GM12878 (cell line): ENCODE data around the gene RMDN3. TPM values are rescaled to one million over a fixed set of nuclear protein-coding genes. Genes with fewer than 3 reads are reported as not detected.
A peak's percentile ranks its signal among the peaks of the same experiment; 100 is the strongest.

ENCODE experiments used
- ATAC-seq: fragments of 200-7000 bp; cut with Tn5 transposase; 3 replicates; pipeline ENCODE4 v1.9.1; 2020; ENCODE audit warnings: mild to moderate bottlenecking, moderate library complexity
- BruUV-seq: library from RNA; stranded (reverse); fragments of 400-500 nt; replicated peaks from 2 replicates; lab custom pipeline; 2021; lab: Mats Ljungman, UMichigan
- CTCF ChIA-PET: fragments of 300-600 bp; sonication (Branson Sonifier 250); formaldehyde crosslinking; extraction: SDS; loops from one replicate; lab custom pipeline; 2021; ENCODE audit warnings: inconsistent platforms; lab: Yijun Ruan, JAX
- POLR2A ChIA-PET: fragments of 350-600 bp; formaldehyde crosslinking; extraction: SDS; loops from one replicate; lab custom pipeline; 2021; ENCODE audit warnings: inconsistent platforms; lab: Charles Lee
- RAD21 ChIA-PET: fragments of 300-600 bp; sonication (Branson Sonifier 250); formaldehyde crosslinking; loops from one replicate; lab custom pipeline; 2023; ENCODE audit warnings: antibody characterized with exemption; ENCODE audit not compliant: unreplicated experiment; lab: Charles Lee
- SMC1A ChIA-PET: fragments of 300-600 bp; sonication (Branson Sonifier 250); formaldehyde crosslinking; loops from one replicate; lab custom pipeline; 2023; ENCODE audit not compliant: unreplicated experiment, uncharacterized antibody; lab: Charles Lee
- DNase-seq: peaks from one replicate; pipeline ENCODE4 v3.0.0-alpha.2; 2011; ENCODE audit warnings: low read depth, low spot score
- FAIRE-seq: peaks from 3 replicates; lab custom pipeline; 2011; peaks lifted over from hg19 to GRCh38; lab: Jason Lieb, UNC
- H2AFZ ChIP-seq: 2 replicates; pipeline ENCODE4 v1.6.0; 2011; ENCODE audit warnings: low read depth, low read length, control low read depth; ENCODE audit not compliant: control insufficient read depth
- H3K27ac ChIP-seq: 2 replicates; pipeline ENCODE4 v1.5.1; 2011; ENCODE audit warnings: control low read depth; ENCODE audit not compliant: control insufficient read depth, insufficient read depth
- H3K27me3 ChIP-seq, 2 experiments: replicated peaks in 1 of 2; 2 replicates each; pipeline versions ENCODE4 v1.6.0 to v1.6.1; 2011; ENCODE audit warnings: low read length in 1 of 2; ENCODE audit not compliant: control insufficient read depth in 2 of 2, insufficient read depth in 2 of 2
- H3K36me3 ChIP-seq, 2 experiments: 2 replicates each; pipeline ENCODE4 v1.5.1; 2011; ENCODE audit warnings: low read length in 1 of 2; ENCODE audit not compliant: control insufficient read depth in 2 of 2, insufficient read depth in 2 of 2
- H3K4me1 ChIP-seq: 2 replicates; pipeline ENCODE4 v1.6.1; 2011; ENCODE audit warnings: mild to moderate bottlenecking, low read length, moderate library complexity, mixed read lengths; ENCODE audit not compliant: control insufficient read depth, insufficient read depth
- H3K4me2 ChIP-seq: 2 replicates; pipeline ENCODE4 v1.6.0; 2011; ENCODE audit warnings: control low read depth; ENCODE audit not compliant: control insufficient read depth, insufficient read depth
- H3K4me3 ChIP-seq: fragments of 200-600 bp; sonication (generic); 2 replicates; pipeline ENCODE4 v1.5.1; 2016
- H3K79me2 ChIP-seq: 2 replicates; pipeline ENCODE4 v1.6.0; 2011; ENCODE audit warnings: low read length; ENCODE audit not compliant: control insufficient read depth, insufficient read depth
- H3K9ac ChIP-seq: 2 replicates; pipeline ENCODE4 v1.8.0; 2011; ENCODE audit warnings: low read length, control low read depth, mixed read lengths; ENCODE audit not compliant: control insufficient read depth, insufficient read depth
- H3K9me3 ChIP-seq: replicated peaks from 3 replicates; pipeline ENCODE4 v1.5.1; 2011; ENCODE audit warnings: mild to moderate bottlenecking, low read length; ENCODE audit not compliant: control insufficient read depth, insufficient read depth
- H4K20me1 ChIP-seq: 2 replicates; pipeline ENCODE4 v1.6.0; 2011; ENCODE audit not compliant: control insufficient read depth, insufficient read depth
- CBFB ChIP-seq: IDR thresholded peaks from 2 replicates; pipeline ENCODE4 v1.6.1; 2016; ENCODE audit warnings: antibody characterized with exemption, low read depth
- CBX5 ChIP-seq: sonication (generic); IDR thresholded peaks from 2 replicates; pipeline ENCODE4 v1.6.1; 2016; ENCODE audit warnings: low read depth, moderate library complexity, mild to moderate bottlenecking, inconsistent platforms
- CHD1 ChIP-seq: IDR thresholded peaks from 2 replicates; pipeline ENCODE4 v1.6.1; 2012; ENCODE audit warnings: low read depth, low read length, improper control_type of control experiment
- ELK1 ChIP-seq: IDR thresholded peaks from 2 replicates; pipeline ENCODE4 v1.6.1; 2012; ENCODE audit warnings: low read depth, low read length, improper control_type of control experiment
- ETV6 ChIP-seq, 2 experiments: fragments of 450-650 bp in 1 of 2; IDR thresholded peaks in 1 of 2; conservative IDR thresholded peaks in 1 of 2; 2 replicates each; pipeline ENCODE4 v1.6.1; 2014; ENCODE audit warnings: antibody characterized with exemption in 1 of 2, borderline replicate concordance in 1 of 2, low read depth in 1 of 2, mild to moderate bottlenecking in 1 of 2, moderate library complexity in 1 of 2
- GATAD2B ChIP-seq: fragments of 450-650 bp; conservative IDR thresholded peaks from 2 replicates; pipeline ENCODE4 v1.6.1; 2017; ENCODE audit warnings: low read depth, mild to moderate bottlenecking, moderate library complexity
- HDAC6 ChIP-seq: fragments of 200-600 bp; sonication (generic); IDR thresholded peaks from one replicate; pipeline ENCODE4 v1.8.0; 2017; ENCODE audit warnings: antibody characterized with exemption; ENCODE audit not compliant: unreplicated experiment
- IKZF2 ChIP-seq, 2 experiments: fragments of 450-650 bp; IDR thresholded peaks; 2 replicates each; pipeline ENCODE4 v1.6.1; 2017; ENCODE audit warnings: mild to moderate bottlenecking in 2 of 2, moderate library complexity in 2 of 2
- MXI1 ChIP-seq: fragments of 150-350 bp; IDR thresholded peaks from 2 replicates; pipeline ENCODE4 v1.6.1; 2011; ENCODE audit warnings: low read depth, mild to moderate bottlenecking, inconsistent platforms, low read length, improper control_type of control experiment
- MYB ChIP-seq: fragments of 150-350 bp; IDR thresholded peaks from 2 replicates; pipeline ENCODE4 v1.6.1; 2014; ENCODE audit warnings: mild to moderate bottlenecking, low read depth, low read length, borderline replicate concordance
- NFYB ChIP-seq: IDR thresholded peaks from 2 replicates; pipeline ENCODE4 v1.6.1; 2011; ENCODE audit warnings: low read depth, mild to moderate bottlenecking, low read length, improper control_type of control experiment, moderate library complexity; ENCODE audit not compliant: insufficient read depth
- PAX5 ChIP-seq: IDR thresholded peaks from 2 replicates; pipeline ENCODE4 v1.6.1; 2011; ENCODE audit warnings: low read depth, low read length, borderline replicate concordance
- PKNOX1 ChIP-seq: fragments of 450-650 bp; IDR thresholded peaks from 2 replicates; pipeline ENCODE4 v1.6.1; 2016; ENCODE audit warnings: mild to moderate bottlenecking
- SMAD1 ChIP-seq: fragments of 450-650 bp; IDR thresholded peaks from 2 replicates; pipeline ENCODE4 v1.6.1; 2018; ENCODE audit warnings: mild to moderate bottlenecking, low read depth; ENCODE audit not compliant: partially characterized antibody
- SMAD5 ChIP-seq: IDR thresholded peaks from 2 replicates; pipeline ENCODE4 v1.6.1; 2016; ENCODE audit warnings: antibody characterized with exemption, low read depth
- SP1 ChIP-seq: IDR thresholded peaks from one replicate; pipeline ENCODE4 v1.6.1; 2011; ENCODE audit warnings: low read depth, low read length
- SRF ChIP-seq, 2 experiments: IDR thresholded peaks; 2 replicates each; pipeline ENCODE4 v1.6.1; 2011; ENCODE audit warnings: low read depth in 2 of 2, low read length in 2 of 2, mild to moderate bottlenecking in 1 of 2, moderate library complexity in 1 of 2
- TARDBP ChIP-seq: IDR thresholded peaks from 2 replicates; pipeline ENCODE4 v1.6.1; 2016; ENCODE audit warnings: borderline replicate concordance
- ZBED1 ChIP-seq: IDR thresholded peaks from 2 replicates; pipeline ENCODE4 v1.6.1; 2016; ENCODE audit warnings: borderline replicate concordance
- ZBTB40 ChIP-seq: fragments of 450-650 bp; IDR thresholded peaks from 2 replicates; pipeline ENCODE4 v1.6.1; 2016; ENCODE audit warnings: mild to moderate bottlenecking, moderate library complexity, borderline replicate concordance
- WGBS: methylation state at CpG from one replicate; pipeline ENCODE4 v1.1.6; 2016; ENCODE audit warnings: low lambda C conversion rate; ENCODE audit not compliant: insufficient replicate concordance, insufficient coverage; ENCODE audit errors: missing lambda C conversion rate; 5-methylcytosine and 5-hydroxymethylcytosine counted together
- in situ Hi-C: fragments of 300-500 bp; cut with MboI; formaldehyde crosslinking; loops from 9 replicates; pipeline ENCODE4 v1.14.3; 2018; ENCODE audit warnings: mixed read lengths
- intact Hi-C: fragments of 100-400 bp; cut with micrococcal nuclease; formaldehyde crosslinking; loops from one replicate; pipeline ENCODE4 v1.14.2; 2022; ENCODE audit not compliant: unreplicated experiment
- polyA plus RNA-seq, 11 experiments: library from polyadenylated mRNA; depleted of rRNA in 4 of 11; unstranded in 6 of 11; stranded (reverse) in 5 of 11; fragments of >200 nt; fragmentation: Nextera tagmentation in 4 of 11; fragmentation: Illumina TruSeq in 1 of 11; extraction: Ambion mirVana in 4 of 11; extraction: Trizol in 1 of 11; gene quantifications; 1 replicate in 1 of 11; 2 replicates in 10 of 11; pipeline versions ENCODE4 v1.2.1 to v1.2.3, GENCODE V29; 2011 to 2016; ENCODE audit warnings: inconsistent platforms in 2 of 11, missing spikeins in 2 of 11, low read depth in 1 of 11
- total RNA-seq, 4 experiments: library from RNA; depleted of rRNA in 3 of 4; stranded (reverse); fragments of >200 nt in 3 of 4; fragmentation: Illumina TruSeq in 1 of 4; extraction: Trizol in 1 of 4; gene quantifications; 2 replicates each; pipeline versions ENCODE4 v1.2.1 to v1.2.3, GENCODE V29; 2013 to 2021

Gene RMDN3
- total and polyA plus RNA-seq, 10 of the 15 experiments (the other 5 are each of a cell fraction or from before 2014, with no cell fraction given) = 5.7 to 44.4 (median 20.3) TPM

GRCh38 chr15:40731034-40731433 is 24.0 kb downstream of the RMDN3 start:
- Histone ChIP-seq H4K20me1 (no peaks in the 10 kb centered on the region), H3K27ac (no peak overlapping the region), H3K4me3 (no peak overlapping the region), H3K9me3 (no peaks in the 10 kb centered on the region), H3K9ac (no peak overlapping the region), H3K4me2 (no peak overlapping the region), H2AFZ (no peak overlapping the region), H3K79me2 (no peaks in the 10 kb centered on the region), H3K27me3 (no peaks in the 10 kb centered on the region), H3K36me3 (peaks cover 7 to 10% of the 10 kb centered on the region in 2 experiments; a peak in 3 of 4 replicates), H3K4me1 (no peaks in the 10 kb centered on the region)
- no peak for DNase-seq
- TF ChIP-seq ELK1 (no peak), SMAD1 (no peak), HDAC6 (no peak), SRF (IDR thresholded peaks at IDR 0.05; ENCODE audit: low read depth in 2 of 2, low read length in 2 of 2) (no peak), ETV6 (conservative IDR thresholded peaks at IDR 0.05 in 1 of 2, IDR thresholded peaks at IDR 0.05 in 1 of 2; ENCODE audit: borderline replicate concordance in 1 of 2, low read depth in 1 of 2) (no peak), TARDBP (no peak), ZBED1 (no peak), SMAD5 (no peak), PKNOX1 (no peak), CBFB (no peak), MXI1 (no peak), MYB (no peak), IKZF2 (IDR thresholded peaks at IDR 0.05) (no peak), SP1 (no peak), NFYB (no peak), CBX5 (no peak), GATAD2B (no peak), CHD1 (no peak), PAX5 (no peak), ZBTB40 (no peak)
- ChIA-PET RAD21 (interaction anchor here (1.9 kb wide), 2 partner anchors 13 to 52 kb away, joined by 3 to 6 read pairs; no protein-coding TSS in a partner anchor), SMC1A (interaction anchor here (0.6 to 2.0 kb wide), 4 partner anchors 13 to 52 kb away, joined by 3 to 5 read pairs (median 3); no protein-coding TSS in a partner anchor), CTCF (interaction anchor here (0.7 to 1.1 kb wide), 6 partner anchors 9 to 161 kb away, joined by 3 to 4 read pairs (median 4); no protein-coding TSS in a partner anchor), POLR2A (interaction anchor here (0.6 kb wide), 1 partner anchor 294 kb away, joined by 5 read pairs; no protein-coding TSS in a partner anchor)
- no peak for ATAC-seq
- no peak for FAIRE-seq
- 95% methylated on average over 3 of the region's 3 CpGs for WGBS
- BruUV-seq = TSS peak; percentile 45
- in situ Hi-C loops = no loop called here
- intact Hi-C loops = no loop called here
